Neural cell (in vitro differentiated cells): ENCODE data around the gene BCAR3.

Experiments
- EP300 ChIP-seq: fragments of 450-650 bp; conservative IDR thresholded peaks from 2 replicates; pipeline ENCODE4 v1.6.1; 2014; ENCODE audit warnings: antibody characterized with exemption, mild to moderate bottlenecking, moderate library complexity; ENCODE audit not compliant: poor library complexity, severe bottlenecking
- EZH2 ChIP-seq: fragments of 200-600, 300-800 bp; shearing (Covaris generic), sonication (generic); IDR thresholded peaks from 2 replicates; pipeline ENCODE4 v1.6.1; 2014; ENCODE audit warnings: antibody characterized with exemption, low read length, borderline replicate concordance, mild to moderate bottlenecking; ENCODE audit not compliant: insufficient read depth, poor library complexity, severe bottlenecking
- POLR2AphosphoS5 ChIP-seq: IDR thresholded peaks from 2 replicates; pipeline ENCODE4 v1.6.1; 2012
- SMC3 ChIP-seq: fragments of 450-650 bp; conservative IDR thresholded peaks from 2 replicates; pipeline ENCODE4 v1.6.1; 2014; ENCODE audit warnings: antibody characterized with exemption, mild to moderate bottlenecking, moderate library complexity; ENCODE audit not compliant: poor library complexity
- TAF1 ChIP-seq: IDR thresholded peaks from 2 replicates; pipeline ENCODE4 v1.6.1; 2012; ENCODE audit warnings: low read depth
- TF ChIP-seq, protein P1 (sequence below): fragments of 450-650 bp; IDR thresholded peaks from 2 replicates; pipeline ENCODE4 v1.5.1; 2014; ENCODE audit warnings: antibody characterized with exemption, mild to moderate bottlenecking, moderate library complexity; ENCODE audit not compliant: poor library complexity, severe bottlenecking

DNA sequence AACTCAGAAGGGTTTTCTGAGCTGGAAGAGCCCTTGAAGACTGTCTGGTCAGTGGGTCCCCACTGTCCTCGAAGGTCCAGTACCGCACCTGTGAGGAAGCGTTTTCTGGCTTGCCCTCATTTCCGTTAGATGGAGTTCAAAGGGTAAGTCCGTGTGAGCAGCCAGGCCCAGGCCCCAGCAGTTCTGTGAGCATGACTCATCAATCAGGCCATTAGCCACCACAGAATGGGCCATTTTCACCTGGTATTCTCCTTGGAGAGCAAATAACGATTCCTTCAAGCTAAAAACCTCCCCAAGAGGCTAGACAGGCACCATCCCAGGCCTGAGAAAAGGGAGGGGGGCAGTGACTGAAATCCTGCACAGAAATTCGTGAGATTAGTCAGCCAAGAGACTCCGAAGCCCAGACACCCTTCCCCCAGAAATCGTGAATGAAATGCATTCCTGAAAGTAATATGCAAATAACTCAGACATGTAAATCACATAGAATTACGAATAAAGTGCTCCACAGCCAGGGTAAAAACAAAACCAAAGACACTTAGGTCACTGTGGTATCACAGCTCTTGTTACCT, 66.0 kb downstream of the BCAR3 start:
- no peak for TF ChIP-seq POLR2AphosphoS5
- TF ChIP-seq SMC3: no peak
- TF ChIP-seq, protein P1, sequence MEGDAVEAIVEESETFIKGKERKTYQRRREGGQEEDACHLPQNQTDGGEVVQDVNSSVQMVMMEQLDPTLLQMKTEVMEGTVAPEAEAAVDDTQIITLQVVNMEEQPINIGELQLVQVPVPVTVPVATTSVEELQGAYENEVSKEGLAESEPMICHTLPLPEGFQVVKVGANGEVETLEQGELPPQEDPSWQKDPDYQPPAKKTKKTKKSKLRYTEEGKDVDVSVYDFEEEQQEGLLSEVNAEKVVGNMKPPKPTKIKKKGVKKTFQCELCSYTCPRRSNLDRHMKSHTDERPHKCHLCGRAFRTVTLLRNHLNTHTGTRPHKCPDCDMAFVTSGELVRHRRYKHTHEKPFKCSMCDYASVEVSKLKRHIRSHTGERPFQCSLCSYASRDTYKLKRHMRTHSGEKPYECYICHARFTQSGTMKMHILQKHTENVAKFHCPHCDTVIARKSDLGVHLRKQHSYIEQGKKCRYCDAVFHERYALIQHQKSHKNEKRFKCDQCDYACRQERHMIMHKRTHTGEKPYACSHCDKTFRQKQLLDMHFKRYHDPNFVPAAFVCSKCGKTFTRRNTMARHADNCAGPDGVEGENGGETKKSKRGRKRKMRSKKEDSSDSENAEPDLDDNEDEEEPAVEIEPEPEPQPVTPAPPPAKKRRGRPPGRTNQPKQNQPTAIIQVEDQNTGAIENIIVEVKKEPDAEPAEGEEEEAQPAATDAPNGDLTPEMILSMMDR: no peak
- no peak for TF ChIP-seq TAF1
- TF ChIP-seq EP300: no peak
- no peak for TF ChIP-seq EZH2
